GM10266 (cell line): ENCODE measurements around the gene HEXB.

ENCODE experiments used
- DNase-seq: peaks from one replicate; pipeline ENCODE4 v3.0.0; 2012; ENCODE audit errors: extremely low spot score
- TF ChIP-seq, protein P1 (sequence below): IDR thresholded peaks from 2 replicates; pipeline ENCODE4 v1.5.1; 2012; ENCODE audit warnings: mild to moderate bottlenecking, low read depth; ENCODE audit not compliant: control insufficient read depth, insufficient read depth; ENCODE audit errors: missing control alignments

Gene HEXB

DNA sequence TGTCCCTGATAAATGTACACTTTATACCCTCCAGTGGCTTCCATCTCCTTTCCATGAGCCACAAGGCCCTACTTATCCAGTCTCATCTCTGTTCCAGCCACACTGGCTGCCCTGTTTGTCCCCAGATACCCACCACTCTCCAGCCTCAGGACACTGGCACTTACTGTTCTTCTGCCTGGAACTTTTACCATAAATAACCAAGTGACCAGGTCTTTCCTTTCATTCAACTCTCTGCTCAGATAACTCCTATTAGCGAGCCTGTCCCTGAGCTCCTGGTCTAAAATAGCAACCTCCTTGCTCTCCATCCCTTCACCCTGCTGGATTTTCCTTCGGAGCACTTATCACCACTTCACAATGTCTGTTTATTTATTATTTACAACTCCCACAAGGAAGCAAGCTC is 27.9 kb upstream of the HEXB start:
- no peak for DNase-seq
- TF ChIP-seq, protein P1, sequence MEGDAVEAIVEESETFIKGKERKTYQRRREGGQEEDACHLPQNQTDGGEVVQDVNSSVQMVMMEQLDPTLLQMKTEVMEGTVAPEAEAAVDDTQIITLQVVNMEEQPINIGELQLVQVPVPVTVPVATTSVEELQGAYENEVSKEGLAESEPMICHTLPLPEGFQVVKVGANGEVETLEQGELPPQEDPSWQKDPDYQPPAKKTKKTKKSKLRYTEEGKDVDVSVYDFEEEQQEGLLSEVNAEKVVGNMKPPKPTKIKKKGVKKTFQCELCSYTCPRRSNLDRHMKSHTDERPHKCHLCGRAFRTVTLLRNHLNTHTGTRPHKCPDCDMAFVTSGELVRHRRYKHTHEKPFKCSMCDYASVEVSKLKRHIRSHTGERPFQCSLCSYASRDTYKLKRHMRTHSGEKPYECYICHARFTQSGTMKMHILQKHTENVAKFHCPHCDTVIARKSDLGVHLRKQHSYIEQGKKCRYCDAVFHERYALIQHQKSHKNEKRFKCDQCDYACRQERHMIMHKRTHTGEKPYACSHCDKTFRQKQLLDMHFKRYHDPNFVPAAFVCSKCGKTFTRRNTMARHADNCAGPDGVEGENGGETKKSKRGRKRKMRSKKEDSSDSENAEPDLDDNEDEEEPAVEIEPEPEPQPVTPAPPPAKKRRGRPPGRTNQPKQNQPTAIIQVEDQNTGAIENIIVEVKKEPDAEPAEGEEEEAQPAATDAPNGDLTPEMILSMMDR, result no peak

DNA sequence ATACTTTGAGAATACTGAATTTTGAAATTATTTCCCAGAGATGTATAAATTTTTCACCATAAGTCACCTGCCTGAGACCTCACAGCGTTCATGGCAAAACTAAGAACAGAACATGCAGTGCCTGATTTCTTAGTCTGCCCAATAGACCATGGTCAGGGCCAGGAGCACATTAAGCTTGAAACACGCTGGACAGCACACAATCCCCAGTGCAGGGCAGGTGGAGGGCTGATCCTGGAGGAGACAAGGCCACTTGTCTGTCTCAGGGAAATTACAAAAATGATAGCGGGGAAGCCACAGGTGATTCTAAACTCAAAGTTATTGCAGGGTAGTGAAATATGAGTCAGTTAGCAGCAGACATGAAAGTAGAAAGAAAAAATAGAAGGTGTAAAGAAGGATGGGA is 25.9 kb upstream of the HEXB start:
- TF ChIP-seq, protein P1, result no peak

DNA sequence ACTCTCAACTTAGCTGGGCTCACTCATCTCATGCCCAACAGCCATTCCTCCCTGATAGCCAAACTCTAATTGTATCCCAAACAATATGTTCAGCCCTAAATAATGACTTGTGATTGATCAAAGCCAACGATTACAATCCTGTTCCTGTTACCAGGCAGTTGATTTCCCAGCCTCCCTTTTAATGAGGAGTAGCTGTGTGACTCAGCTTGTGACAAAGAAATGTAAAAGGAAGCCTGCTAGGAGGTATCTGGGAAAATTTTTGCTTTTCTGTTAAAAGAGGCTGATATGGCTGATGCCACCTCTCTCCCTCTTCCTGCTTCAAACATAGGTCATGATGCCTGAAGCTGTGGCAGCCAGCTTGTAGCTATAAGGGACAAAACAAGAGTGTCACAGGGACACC is 24.9 kb upstream of the HEXB start:
- DNase-seq, result no peak
- TF ChIP-seq, protein P1, result no peak

More for the DNA sequence above, 25.9 kb upstream of the HEXB start:
- no peak for DNase-seq

DNA sequence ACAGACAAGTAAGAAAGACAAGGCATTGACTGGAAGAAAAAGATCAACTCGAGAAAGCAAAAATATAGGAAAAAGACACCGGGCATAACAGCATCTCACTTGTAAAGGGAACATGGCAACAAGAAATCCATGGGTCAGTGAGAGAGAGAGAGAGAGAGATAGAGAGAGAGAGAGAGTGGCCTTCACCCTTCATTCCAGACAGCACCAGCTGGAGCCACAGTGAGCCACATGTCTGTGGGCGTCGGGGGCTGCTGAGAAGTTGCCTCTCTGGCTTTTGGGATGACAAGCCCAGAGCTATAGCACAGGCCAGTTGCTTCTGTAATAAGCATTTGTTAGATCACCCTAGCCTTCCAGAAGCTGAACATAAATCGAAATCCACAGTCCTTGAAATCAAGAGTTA is 24.2 kb upstream of the HEXB start:
- DNase-seq, result no peak
- TF ChIP-seq, protein P1, result no peak

GRCh38 chr5:74664551-74664950 is 20.5 kb upstream of the HEXB start:
- DNase-seq, result no peak
- TF ChIP-seq, protein P1, result no peak

DNA sequence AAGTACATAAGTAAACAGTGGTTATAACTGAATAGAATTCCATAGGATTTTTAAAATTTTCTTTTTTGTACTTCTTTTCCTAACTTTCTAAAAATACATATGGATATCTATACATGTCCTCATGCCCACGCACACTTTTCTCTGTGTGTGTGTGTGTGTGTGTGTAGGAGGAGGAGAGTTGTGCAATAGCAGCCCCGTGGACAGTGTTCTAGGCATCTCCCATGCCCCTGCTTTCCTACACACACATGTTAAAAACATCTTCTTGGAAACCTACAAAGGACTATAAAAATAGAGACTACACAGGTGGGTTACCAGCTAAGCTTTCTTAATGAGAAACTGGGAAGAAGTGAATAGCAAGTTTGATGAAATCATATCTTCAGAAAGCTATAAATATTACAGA is 19.8 kb upstream of the HEXB start:
- TF ChIP-seq, protein P1, result no peak
- DNase-seq, result no peak

DNA sequence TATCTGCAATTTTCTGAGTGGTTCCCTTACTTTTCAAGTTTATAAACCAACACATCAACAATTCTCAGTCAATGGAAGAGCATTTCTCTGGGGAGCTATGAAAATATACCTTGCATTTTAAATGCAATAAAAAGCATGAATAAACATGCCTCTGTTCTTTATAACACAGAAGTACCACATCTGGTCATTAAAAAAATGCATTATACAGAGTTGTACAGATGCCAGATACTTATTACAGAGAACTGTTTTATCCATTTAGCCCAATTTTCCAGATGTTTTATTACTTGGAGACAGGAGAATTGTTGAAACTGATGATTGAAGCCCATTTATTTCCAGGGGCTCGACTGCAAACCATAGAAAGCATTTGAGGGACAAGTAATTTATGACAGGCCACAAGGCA is 19.2 kb upstream of the HEXB start:
- no peak for DNase-seq
- TF ChIP-seq, protein P1, result no peak
